ENCODE results near the gene C1QA. TPM values are rescaled to one million over a fixed set of nuclear protein-coding genes. Genes with fewer than 3 reads are reported as not detected.
"Not testable (repeated sequence)": the region's sequence is repeated elsewhere in the genome, so short reads cannot be mapped to it uniquely, and the experiment has no call there.

The C1QA gene
- total and polyA plus RNA-seq, 12 donors, result 47.5 to 953 (median 420) TPM

DNA sequence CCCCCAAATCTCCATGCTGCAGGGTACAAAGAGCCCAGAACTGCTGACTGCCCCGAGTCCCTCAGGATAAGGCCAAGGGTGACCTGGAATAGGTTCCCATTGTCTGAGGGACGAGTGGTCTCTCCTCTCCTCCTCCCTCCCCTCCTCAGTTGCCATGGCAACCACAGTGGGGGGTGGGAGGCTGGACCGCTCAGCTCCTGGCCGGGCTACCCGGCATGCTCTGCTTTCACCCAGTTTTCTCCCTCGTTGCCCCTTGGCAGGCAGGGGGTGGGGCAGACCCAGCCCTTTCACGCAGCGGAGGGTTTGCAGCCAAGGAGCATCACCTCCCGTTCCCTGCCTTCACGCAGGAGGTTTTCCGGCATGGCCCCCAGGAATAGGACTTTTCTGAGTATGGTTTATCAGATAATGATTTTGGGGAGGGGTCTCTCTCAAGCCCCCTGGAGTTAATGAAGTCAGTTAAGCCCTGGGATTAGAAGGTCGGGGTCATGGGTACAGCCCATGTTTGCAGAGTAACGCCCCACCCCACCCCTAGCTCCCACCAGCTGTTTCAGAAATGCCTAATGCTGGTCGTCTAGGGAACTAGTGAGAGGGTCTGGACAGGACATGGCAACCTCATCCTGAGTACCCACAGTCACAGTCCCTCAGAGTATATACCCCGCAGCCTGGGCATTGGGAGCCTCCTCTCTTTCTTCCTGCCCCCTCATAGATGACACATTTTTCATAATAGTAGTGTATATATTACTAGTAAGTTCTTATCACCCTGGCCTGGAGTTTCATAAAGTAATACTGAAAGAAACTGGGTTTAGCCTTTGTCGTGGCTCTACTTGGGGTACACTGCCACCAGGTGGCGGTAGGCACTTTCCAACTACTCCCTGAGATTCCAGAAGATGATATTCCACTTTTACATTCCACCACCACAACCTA lies 37.3 kb downstream of the C1QA start:
- Histone ChIP-seq H3K4me3 (no peak overlapping the region), H3K27ac (no peak overlapping the region), H3K4me1 (replicated peaks in 1 of 2) (no peaks in the 10 kb centered on the region), H3K27me3 (peaks cover 16% of the 10 kb centered on the region), H3K36me3 (replicated peaks in 1 of 2) (no peaks in the 10 kb centered on the region), H3K9me3 (replicated peaks in 1 of 3) (no peaks in the 10 kb centered on the region)
- DNase-seq, result peak in 6 of 7 donors; percentile 41 to 79 (median 67)
- WGBS, 4 donors, result 17 to 22% (median 21%) methylated on average over 13 to 17 of the region's 17 CpGs
- intact Hi-C loops (cut with DNase I), result no loop called here
- TF ChIP-seq, protein P1, sequence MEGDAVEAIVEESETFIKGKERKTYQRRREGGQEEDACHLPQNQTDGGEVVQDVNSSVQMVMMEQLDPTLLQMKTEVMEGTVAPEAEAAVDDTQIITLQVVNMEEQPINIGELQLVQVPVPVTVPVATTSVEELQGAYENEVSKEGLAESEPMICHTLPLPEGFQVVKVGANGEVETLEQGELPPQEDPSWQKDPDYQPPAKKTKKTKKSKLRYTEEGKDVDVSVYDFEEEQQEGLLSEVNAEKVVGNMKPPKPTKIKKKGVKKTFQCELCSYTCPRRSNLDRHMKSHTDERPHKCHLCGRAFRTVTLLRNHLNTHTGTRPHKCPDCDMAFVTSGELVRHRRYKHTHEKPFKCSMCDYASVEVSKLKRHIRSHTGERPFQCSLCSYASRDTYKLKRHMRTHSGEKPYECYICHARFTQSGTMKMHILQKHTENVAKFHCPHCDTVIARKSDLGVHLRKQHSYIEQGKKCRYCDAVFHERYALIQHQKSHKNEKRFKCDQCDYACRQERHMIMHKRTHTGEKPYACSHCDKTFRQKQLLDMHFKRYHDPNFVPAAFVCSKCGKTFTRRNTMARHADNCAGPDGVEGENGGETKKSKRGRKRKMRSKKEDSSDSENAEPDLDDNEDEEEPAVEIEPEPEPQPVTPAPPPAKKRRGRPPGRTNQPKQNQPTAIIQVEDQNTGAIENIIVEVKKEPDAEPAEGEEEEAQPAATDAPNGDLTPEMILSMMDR (IDR thresholded peaks at IDR 0.05), result peak; percentile 40 to 68 (median 58)
- no peak for TF ChIP-seq POLR2A (IDR thresholded peaks at IDR 0.05)

DNA sequence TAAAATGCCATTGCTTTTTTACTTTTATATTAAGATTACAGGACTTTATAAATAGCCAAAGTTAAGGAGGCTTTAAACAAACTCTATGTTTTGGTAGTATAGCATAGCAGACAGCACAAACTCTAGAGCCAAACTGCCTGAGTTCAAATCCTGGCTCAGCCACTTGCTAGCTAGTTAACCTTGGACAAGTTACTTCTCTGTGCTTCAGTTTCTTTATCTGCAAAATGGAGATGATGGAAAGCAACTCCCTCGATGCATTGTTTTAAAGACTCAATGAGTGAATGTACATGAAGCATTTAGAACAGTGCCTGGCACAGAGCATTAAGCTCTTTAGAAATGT lies 38.0 kb downstream of the C1QA start:
- DNase-seq, result no peak
- 25 to 54% (median 41%) methylated on average over 1 of the region's 1 CpG for WGBS, 4 donors
- H3K9me3 ChIP-seq (replicated peaks in 1 of 3), result no peaks in the 10 kb centered on the region
- intact Hi-C loops (cut with DNase I), result no loop called here
- H3K36me3 ChIP-seq (replicated peaks in 1 of 2), result no peaks in the 10 kb centered on the region
- H3K27me3 ChIP-seq, result peaks cover 16% of the 10 kb centered on the region
- no peak overlapping the region for H3K4me3 ChIP-seq
- H3K4me1 ChIP-seq (replicated peaks in 1 of 2), result no peaks in the 10 kb centered on the region
- H3K27ac ChIP-seq, result no peak overlapping the region
- TF ChIP-seq, protein P1 (IDR thresholded peaks at IDR 0.05), result no peak
- TF ChIP-seq POLR2A (IDR thresholded peaks at IDR 0.05), result no peak

DNA sequence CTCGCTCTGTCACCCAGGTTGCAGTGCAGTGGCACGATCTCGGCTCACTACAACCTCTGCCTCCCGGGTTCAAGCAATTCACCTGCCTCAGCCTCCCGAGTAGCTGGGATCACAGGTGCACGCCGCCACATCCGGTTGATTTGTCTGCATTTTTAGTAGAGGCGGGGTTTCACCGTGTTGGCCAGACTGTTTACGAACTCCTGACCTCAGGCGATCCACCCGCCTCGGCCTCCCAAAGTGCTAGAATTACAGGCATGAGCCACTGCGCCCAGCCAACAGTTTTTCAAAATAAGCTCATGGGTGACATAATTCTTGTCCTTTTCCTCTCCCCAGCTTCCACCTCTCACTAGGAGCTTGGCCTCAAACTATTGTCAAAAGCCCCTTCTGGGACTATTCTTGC lies 39.7 kb downstream of the C1QA start:
- H3K9me3 ChIP-seq (replicated peaks in 1 of 3); H3K27ac ChIP-seq; intact Hi-C loops (cut with DNase I); H3K36me3 ChIP-seq (replicated peaks in 1 of 2); H3K4me1 ChIP-seq (replicated peaks in 1 of 2); DNase-seq; H3K27me3 ChIP-seq; H3K4me3 ChIP-seq: not testable (repeated sequence)
- 85 to 92% (median 90%) methylated on average over 15 of the region's 15 CpGs for WGBS, 4 donors

DNA sequence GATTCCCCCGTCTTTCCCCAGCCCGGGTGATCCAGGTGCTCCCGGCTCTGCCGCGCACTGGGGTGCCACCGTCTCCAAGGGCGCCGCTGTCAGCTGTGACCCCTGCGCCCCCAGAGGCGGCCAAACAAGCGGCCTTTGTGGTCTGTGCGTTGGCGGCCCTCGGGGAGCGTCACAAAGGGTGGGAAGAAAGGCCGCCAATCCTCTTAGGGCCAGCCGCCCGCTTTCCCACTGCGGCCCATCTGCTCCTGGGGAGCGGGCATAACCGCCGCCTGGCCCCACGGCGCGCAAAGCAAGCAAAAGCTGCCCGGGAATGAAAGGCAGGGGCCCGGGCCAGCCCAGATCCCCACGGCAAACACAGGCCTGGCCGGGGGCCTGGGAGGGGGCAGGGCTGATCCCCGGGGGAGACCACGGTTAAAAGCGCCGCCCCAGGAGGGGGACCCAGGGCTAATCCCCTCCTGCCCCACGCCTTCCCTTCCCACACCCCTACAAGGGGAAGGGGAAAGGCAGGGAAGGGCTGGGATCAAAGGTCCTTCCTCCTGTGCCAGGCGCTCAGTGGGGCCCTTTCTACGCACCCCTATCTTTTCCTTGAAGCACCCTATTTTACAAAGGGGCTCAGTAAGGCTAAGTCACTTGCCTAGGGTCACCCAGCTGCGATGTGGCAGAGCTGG lies 40.6 kb downstream of the C1QA start:
- Histone ChIP-seq H3K27ac (no peak overlapping the region), H3K36me3 (replicated peaks in 1 of 2) (no peaks in the 10 kb centered on the region), H3K4me3 (no peak overlapping the region), H3K27me3 (peaks cover 5% of the 10 kb centered on the region), H3K4me1 (replicated peaks in 1 of 2) (no peaks in the 10 kb centered on the region), H3K9me3 (replicated peaks in 1 of 3) (no peaks in the 10 kb centered on the region)
- intact Hi-C loops (cut with DNase I), result no loop called here
- TF ChIP-seq, protein P1 (IDR thresholded peaks at IDR 0.05), result no peak
- no peak for TF ChIP-seq POLR2A (IDR thresholded peaks at IDR 0.05)
- DNase-seq, result no peak
- WGBS, 4 donors, result 72 to 76% (median 75%) methylated on average over 19 to 37 of the region's 37 CpGs

Data from adrenal gland (tissue), 12 donors.